NCI-H1105 treated with DMSO at 0.1 percent for 48 hours (cell line): Measurements from ENCODE around the gene C1QTNF1.

Source experiments
- DNase-seq: peaks from one replicate; lab custom pipeline; 2025; lab: John Stamatoyannopoulos, UW

The C1QTNF1 gene

GRCh38 chr17:79041041-79041570 lies 17.1 kb downstream of the C1QTNF1 start:
- DNase-seq: no peak

- no peak for DNase-seq
Measured at GRCh38 chr17:79041723-79042420, 17.9 kb downstream of the C1QTNF1 start.

- DNase-seq: peak; percentile 57
Measured at GRCh38 chr17:79042421-79043190, 18.6 kb downstream of the C1QTNF1 start.

GRCh38 chr17:79043191-79043930 lies 19.4 kb downstream of the C1QTNF1 start:
- DNase-seq: no peak

GRCh38 chr17:79043931-79044320 lies 20.0 kb downstream of the C1QTNF1 start:
- no peak for DNase-seq

- DNase-seq: no peak
Measured at GRCh38 chr17:79044462-79044861, 20.5 kb downstream of the C1QTNF1 start.

GRCh38 chr17:79045001-79045729 lies 21.2 kb downstream of the C1QTNF1 start:
- DNase-seq: no peak

GRCh38 chr17:79045842-79046196 lies 21.9 kb downstream of the C1QTNF1 start:
- DNase-seq: peak; percentile 60

- no peak for DNase-seq
Measured at GRCh38 chr17:79046197-79046915, 22.4 kb downstream of the C1QTNF1 start.

GRCh38 chr17:79046916-79047280 lies 22.9 kb downstream of the C1QTNF1 start:
- no peak for DNase-seq

- DNase-seq: no peak
Measured at GRCh38 chr17:79047291-79047920, 23.4 kb downstream of the C1QTNF1 start.

GRCh38 chr17:79047923-79048825 lies 24.2 kb downstream of the C1QTNF1 start:
- DNase-seq: no peak

GRCh38 chr17:79048826-79049755 lies 25.1 kb downstream of the C1QTNF1 start:
- DNase-seq: no peak

GRCh38 chr17:79049821-79050220 lies 25.9 kb downstream of the C1QTNF1 start:
- DNase-seq: no peak

GRCh38 chr17:79050551-79050950 lies 26.6 kb downstream of the C1QTNF1 start:
- no peak for DNase-seq

- no peak for DNase-seq
Measured at GRCh38 chr17:79051306-79051705, 27.3 kb downstream of the C1QTNF1 start.

GRCh38 chr17:79052131-79052530 lies 28.2 kb downstream of the C1QTNF1 start:
- DNase-seq: no peak

- DNase-seq: no peak
Measured at GRCh38 chr17:79053251-79053925, 29.4 kb downstream of the C1QTNF1 start.
